Hepatocyte (in vitro differentiated cells): Measurements from ENCODE around the gene ARHGEF26. TPM values are rescaled to one million over a fixed set of nuclear protein-coding genes. Genes with fewer than 3 reads are reported as not detected.

ENCODE experiments used
- DNase-seq: peaks from one replicate; pipeline ENCODE4 v3.0.0-alpha.2; 2016; ENCODE audit warnings: low spot score
- H2AFZ ChIP-seq: fragments of 200-600 bp; sonication (generic); 2 replicates; pipeline ENCODE4 v1.6.0; 2016; ENCODE audit warnings: antibody characterized with exemption, mild to moderate bottlenecking
- H3K27ac ChIP-seq: fragments of 200-600 bp; sonication (generic); 2 replicates; pipeline ENCODE4 v1.5.1; 2016; ENCODE audit warnings: mild to moderate bottlenecking
- H3K27me3 ChIP-seq: fragments of 200-600 bp; sonication (generic); 2 replicates; pipeline ENCODE4 v1.6.1; 2016
- H3K36me3 ChIP-seq: fragments of 200-600 bp; sonication (generic); replicated peaks from 2 replicates; pipeline ENCODE4 v1.5.1; 2016; ENCODE audit warnings: low read depth; ENCODE audit not compliant: insufficient read depth
- H3K4me1 ChIP-seq: fragments of 200-600 bp; sonication (generic); 2 replicates; pipeline ENCODE4 v1.5.1; 2016; ENCODE audit warnings: mild to moderate bottlenecking, moderate library complexity; ENCODE audit not compliant: insufficient read depth
- H3K4me2 ChIP-seq: fragments of 200-600 bp; sonication (generic); 2 replicates; pipeline ENCODE4 v1.6.0; 2016
- H3K4me3 ChIP-seq: fragments of 200-600 bp; sonication (generic); 2 replicates; pipeline ENCODE4 v1.5.1; 2016; ENCODE audit warnings: mild to moderate bottlenecking
- H3K79me2 ChIP-seq: fragments of 200-600 bp; sonication (generic); 2 replicates; pipeline ENCODE4 v1.6.0; 2017; ENCODE audit warnings: mild to moderate bottlenecking
- H3K9me2 ChIP-seq: fragments of 200-600 bp; sonication (generic); replicated peaks from 2 replicates; pipeline ENCODE4 v1.6.0; 2017; ENCODE audit warnings: mild to moderate bottlenecking; ENCODE audit not compliant: insufficient read depth
- H3K9me3 ChIP-seq: fragments of 200-600 bp; sonication (generic); 2 replicates; pipeline ENCODE4 v1.5.1; 2016; ENCODE audit warnings: low read depth, mild to moderate bottlenecking
- H4K20me1 ChIP-seq: fragments of 200-600 bp; sonication (generic); 2 replicates; pipeline ENCODE4 v1.6.0; 2016; ENCODE audit warnings: mild to moderate bottlenecking; ENCODE audit not compliant: insufficient read depth, poor library complexity, severe bottlenecking
- EZH2 ChIP-seq: fragments of 200-600 bp; sonication (generic); IDR thresholded peaks from 2 replicates; pipeline ENCODE4 v1.6.1; 2016; ENCODE audit warnings: antibody characterized with exemption, mild to moderate bottlenecking, borderline replicate concordance
- EZH2phosphoT487 ChIP-seq: fragments of 200-600 bp; sonication (generic); IDR thresholded peaks from one replicate; pipeline ENCODE4 v1.6.1; 2018; ENCODE audit warnings: antibody characterized with exemption, mild to moderate bottlenecking, low read depth, moderate library complexity; ENCODE audit not compliant: unreplicated experiment, severe bottlenecking
- WGBS: methylation state at CpG from one replicate; pipeline ENCODE4 v1.1.6; 2016; ENCODE audit warnings: low lambda C conversion rate; ENCODE audit errors: missing lambda C conversion rate; 5-methylcytosine and 5-hydroxymethylcytosine counted together
- polyA plus RNA-seq: library from polyadenylated mRNA; unstranded; fragments of >200 nt; fragmentation: Nextera tagmentation; extraction: Ambion mirVana; gene quantifications from 2 replicates; pipeline ENCODE4 v1.2.1, GENCODE V29; 2016
- total RNA-seq: library from RNA; depleted of rRNA; stranded (reverse); fragments of >200 nt; gene quantifications from 2 replicates; pipeline ENCODE4 v1.2.3, GENCODE V29; 2014
- TF ChIP-seq, protein P1 (sequence below): fragments of 200-600 bp; sonication (generic); IDR thresholded peaks from 2 replicates; pipeline ENCODE4 v1.5.1; 2016; ENCODE audit warnings: antibody characterized with exemption, mild to moderate bottlenecking; ENCODE audit not compliant: poor library complexity

Gene ARHGEF26
- total and polyA plus RNA-seq, 2 experiments from 2014 or later: 13.6 to 20.9 TPM

GRCh38 chr3:154164387-154164786 lies 43.2 kb downstream of the ARHGEF26 start:
- H3K4me1 ChIP-seq: no peaks in the 10 kb centered on the region
- 81% methylated on average over 2 of the region's 2 CpGs for WGBS
- H2AFZ ChIP-seq: no peak overlapping the region
- no peaks in the 10 kb centered on the region for H3K36me3 ChIP-seq
- H3K27me3 ChIP-seq: no peaks in the 10 kb centered on the region
- no peaks in the 10 kb centered on the region for H3K79me2 ChIP-seq
- H3K9me3 ChIP-seq: no peaks in the 10 kb centered on the region
- no peak overlapping the region for H3K4me3 ChIP-seq
- H3K27ac ChIP-seq: no peak overlapping the region
- H3K9me2 ChIP-seq: no peaks in the 10 kb centered on the region
- no peak overlapping the region for H3K4me2 ChIP-seq
- DNase-seq: no peak
- H4K20me1 ChIP-seq: no peaks in the 10 kb centered on the region
- TF ChIP-seq EZH2phosphoT487: no peak
- TF ChIP-seq, protein P1, sequence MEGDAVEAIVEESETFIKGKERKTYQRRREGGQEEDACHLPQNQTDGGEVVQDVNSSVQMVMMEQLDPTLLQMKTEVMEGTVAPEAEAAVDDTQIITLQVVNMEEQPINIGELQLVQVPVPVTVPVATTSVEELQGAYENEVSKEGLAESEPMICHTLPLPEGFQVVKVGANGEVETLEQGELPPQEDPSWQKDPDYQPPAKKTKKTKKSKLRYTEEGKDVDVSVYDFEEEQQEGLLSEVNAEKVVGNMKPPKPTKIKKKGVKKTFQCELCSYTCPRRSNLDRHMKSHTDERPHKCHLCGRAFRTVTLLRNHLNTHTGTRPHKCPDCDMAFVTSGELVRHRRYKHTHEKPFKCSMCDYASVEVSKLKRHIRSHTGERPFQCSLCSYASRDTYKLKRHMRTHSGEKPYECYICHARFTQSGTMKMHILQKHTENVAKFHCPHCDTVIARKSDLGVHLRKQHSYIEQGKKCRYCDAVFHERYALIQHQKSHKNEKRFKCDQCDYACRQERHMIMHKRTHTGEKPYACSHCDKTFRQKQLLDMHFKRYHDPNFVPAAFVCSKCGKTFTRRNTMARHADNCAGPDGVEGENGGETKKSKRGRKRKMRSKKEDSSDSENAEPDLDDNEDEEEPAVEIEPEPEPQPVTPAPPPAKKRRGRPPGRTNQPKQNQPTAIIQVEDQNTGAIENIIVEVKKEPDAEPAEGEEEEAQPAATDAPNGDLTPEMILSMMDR: no peak
- no peak for TF ChIP-seq EZH2

- no peak for DNase-seq
- WGBS: 90% methylated on average over 9 of the region's 9 CpGs
- Histone ChIP-seq H3K4me1 (no peaks in the 10 kb centered on the region), H4K20me1 (no peaks in the 10 kb centered on the region), H3K27me3 (no peaks in the 10 kb centered on the region), H3K4me3 (no peak overlapping the region), H3K27ac (no peak overlapping the region), H3K36me3 (no peaks in the 10 kb centered on the region), H3K4me2 (no peak overlapping the region), H3K9me3 (no peaks in the 10 kb centered on the region), H3K9me2 (no peaks in the 10 kb centered on the region), H2AFZ (no peak overlapping the region), H3K79me2 (no peaks in the 10 kb centered on the region)
- TF ChIP-seq EZH2 (no peak), EZH2phosphoT487 (no peak)
- TF ChIP-seq, protein P1: no peak
Measured at GRCh38 chr3:154168998-154169795, 48.0 kb downstream of the ARHGEF26 start.

DNA sequence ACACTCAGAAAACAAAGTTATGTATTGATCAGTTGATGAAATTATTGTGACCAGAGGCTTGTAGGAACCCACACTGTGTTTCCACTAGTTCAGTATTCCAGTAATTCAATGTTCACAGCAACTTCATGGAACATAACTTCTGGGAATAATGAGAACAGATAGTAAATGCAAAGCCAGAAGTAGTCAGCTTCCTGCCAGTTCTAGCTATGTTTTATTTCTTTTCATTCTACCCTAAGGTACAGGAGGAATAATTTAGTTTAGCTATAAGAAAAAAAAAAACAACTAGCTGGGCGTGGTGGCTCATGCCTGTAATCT lies 48.6 kb downstream of the ARHGEF26 start:
- Histone ChIP-seq H3K9me2 (no peaks in the 10 kb centered on the region), H3K79me2 (no peaks in the 10 kb centered on the region), H3K4me3 (no peak overlapping the region), H3K4me2 (no peak overlapping the region), H2AFZ (no peak overlapping the region), H4K20me1 (no peaks in the 10 kb centered on the region), H3K27me3 (no peaks in the 10 kb centered on the region), H3K4me1 (no peaks in the 10 kb centered on the region), H3K27ac (no peak overlapping the region), H3K9me3 (no peaks in the 10 kb centered on the region), H3K36me3 (no peaks in the 10 kb centered on the region)
- 96% methylated on average over 1 of the region's 1 CpG for WGBS
- TF ChIP-seq EZH2 (no peak), EZH2phosphoT487 (no peak)
- TF ChIP-seq, protein P1: no peak
- no peak for DNase-seq
